Activated CD4-positive, alpha-beta T cell treated with anti-CD3 and anti-CD28 coated beads, Interleukin-2, amount 50 U/mL, for 16 hours (primary cell): Measurements from ENCODE around the gene CYTH1.
A peak's percentile ranks its signal among the peaks of the same experiment; 100 is the strongest.

ENCODE experiments used
- DNase-seq: peaks from one replicate; pipeline ENCODE4 v3.0.0-alpha.2; 2020

Gene CYTH1

DNA sequence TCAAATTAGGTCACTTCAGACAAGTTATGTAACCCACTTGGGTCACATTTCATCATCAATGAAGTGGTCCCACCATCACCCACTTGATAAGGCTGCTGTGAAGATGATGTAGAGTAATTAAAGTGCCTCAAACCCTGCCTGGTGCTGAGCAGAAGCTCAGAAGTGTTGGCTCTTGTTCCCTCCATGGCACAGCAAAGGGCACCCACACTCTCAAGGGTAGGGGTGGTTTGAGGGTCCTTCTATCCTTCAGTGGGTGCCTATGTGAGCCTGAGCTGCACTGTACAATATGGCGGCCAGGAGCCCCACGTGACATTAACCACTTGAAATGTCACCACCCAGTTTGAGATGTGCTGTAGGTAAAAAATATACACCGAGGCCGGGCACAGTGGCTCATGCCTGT, 71.5 kb downstream of the CYTH1 start:
- DNase-seq: no peak

DNA sequence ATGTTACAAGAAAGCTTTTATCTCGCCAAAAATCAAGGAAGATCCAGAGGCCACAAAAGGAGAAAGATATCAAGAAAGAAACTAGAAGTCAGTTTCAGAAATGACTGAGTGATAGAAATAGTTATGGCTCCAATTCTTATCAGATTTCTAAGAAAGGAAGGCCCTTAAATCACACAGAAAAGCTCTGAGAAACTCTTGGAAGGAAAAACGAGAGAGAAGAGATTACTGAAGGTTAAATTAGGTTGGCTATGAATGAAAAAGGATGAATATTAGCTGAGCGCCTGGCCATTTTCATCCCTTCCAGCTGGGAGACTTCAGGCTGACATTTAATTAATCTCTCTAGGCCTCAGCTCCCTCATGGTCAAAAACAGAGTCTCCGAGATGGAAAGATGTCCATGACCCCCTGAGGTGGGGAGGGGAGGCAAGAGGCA, 72.3 kb downstream of the CYTH1 start:
- peak; percentile 56 for DNase-seq

DNA sequence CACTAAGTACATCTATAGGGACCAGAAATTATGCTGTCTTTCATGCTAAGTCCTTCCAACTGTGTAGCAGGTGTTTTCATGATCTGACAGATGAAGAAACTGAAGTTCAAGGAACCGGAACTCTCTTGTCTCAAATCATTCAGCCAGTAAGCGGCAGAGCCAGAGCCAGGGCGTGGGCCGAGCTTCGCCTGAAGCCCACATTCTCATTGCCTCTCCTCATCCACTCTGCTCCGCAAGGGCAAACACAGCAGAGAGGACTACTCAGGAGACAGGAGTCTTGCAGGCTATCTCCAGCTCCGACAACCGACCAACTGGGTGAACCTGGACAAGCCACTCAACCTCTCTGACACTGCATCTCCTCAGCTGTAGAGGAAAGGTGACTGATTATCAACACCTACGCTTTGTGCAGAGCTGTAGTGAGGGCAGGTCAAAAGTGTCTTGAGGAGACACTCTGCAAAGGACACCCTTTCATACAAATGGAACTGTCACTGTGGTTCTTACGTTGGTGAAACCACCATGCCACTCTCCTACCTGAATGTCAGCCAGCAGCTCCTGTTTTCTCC, 72.9 kb downstream of the CYTH1 start:
- DNase-seq: peak; percentile 65

DNA sequence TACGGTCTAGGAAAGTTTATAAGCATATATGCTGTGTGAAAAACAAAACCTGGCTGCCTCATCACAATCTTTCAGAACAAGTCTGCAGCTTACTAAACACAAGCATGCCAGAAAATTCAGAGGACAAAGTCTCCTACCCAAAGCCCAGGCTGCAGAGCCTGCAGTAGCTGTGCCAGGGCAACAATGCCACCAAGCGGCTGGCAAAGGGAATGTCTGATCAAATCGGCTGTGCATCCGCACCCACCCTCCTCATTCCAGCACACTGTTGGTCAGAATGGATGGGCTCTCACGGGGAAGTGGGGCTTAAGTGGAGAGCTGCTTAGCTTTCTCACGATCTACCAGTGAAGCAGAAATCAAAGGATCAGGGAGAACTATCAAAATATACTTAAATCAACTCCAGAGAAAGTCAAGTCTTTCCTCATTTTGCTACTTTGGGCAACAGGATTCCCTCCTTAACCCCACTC, 73.5 kb downstream of the CYTH1 start:
- DNase-seq: peak; percentile 77

- no peak for DNase-seq
Measured at GRCh38 chr17:78707923-78708322, 74.2 kb downstream of the CYTH1 start.

DNA sequence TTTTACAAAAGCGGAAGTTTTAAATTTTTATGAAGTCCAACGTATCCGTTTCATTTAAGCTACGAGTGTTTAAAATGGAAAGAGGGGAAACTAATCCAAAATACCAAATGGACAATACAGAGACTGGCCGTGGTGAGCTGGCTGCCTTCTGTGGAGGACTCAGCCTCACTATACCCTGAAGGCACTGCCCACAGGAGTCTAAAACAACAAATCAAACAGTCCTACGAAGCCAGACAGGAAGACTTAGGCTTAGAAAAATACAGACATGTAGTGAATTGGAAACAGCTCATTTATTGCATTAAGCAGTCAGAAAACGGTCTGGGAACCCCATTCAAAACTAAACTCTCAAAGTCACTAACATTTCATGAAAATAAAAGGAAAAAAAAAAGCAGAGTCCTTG, 75.1 kb downstream of the CYTH1 start:
- DNase-seq: no peak

DNA sequence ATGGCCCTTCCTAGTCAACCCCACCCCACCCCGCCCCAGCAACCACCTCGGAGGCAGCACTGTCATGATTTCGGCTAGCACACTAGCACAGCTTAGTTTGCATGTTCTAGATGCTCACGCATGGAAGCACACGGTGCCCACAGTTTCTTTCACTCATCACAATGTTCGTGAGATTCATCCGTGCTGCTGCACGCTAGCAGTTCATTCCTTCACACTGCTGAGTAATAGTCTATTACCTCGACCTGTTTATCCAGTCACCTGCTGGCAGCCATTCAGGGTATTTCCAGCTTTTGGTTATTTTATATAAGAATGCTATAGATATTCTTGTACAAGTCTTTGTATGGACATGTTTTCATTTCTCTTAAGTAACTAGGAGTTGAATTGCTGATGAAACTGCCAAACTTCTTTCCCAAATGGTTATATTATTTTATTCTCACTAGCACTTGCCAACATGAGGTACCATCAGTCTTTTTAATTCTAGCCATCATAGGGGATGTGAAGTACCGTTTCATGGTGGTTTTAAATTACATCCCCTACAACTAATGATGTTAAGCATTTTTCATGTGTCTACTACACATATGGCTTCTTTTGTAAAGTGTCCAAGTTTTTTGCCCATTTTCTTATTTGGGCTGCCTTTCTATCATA, 75.7 kb downstream of the CYTH1 start:
- no peak for DNase-seq

- DNase-seq: no peak
Measured at GRCh38 chr17:78705071-78705470, 77.0 kb downstream of the CYTH1 start.

DNA sequence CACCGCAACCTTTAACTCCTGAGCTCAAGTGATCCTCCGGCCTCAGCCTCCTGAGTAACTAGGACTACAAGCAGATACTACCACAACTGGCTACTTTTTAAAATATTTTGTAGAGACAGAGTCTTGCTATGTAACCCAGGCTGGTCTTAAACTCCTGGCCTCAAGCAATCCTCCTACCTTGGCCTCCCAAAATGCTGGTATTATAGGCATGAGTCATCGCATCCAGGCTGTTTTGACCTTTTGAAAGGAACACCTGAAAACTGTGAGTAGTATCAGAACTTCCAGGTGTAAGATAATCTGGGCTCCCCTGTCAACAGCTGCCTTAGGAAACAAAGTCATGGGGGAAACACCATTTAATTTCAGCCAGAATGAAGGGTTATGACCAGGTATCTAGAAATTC, 77.5 kb downstream of the CYTH1 start:
- DNase-seq: no peak

DNA sequence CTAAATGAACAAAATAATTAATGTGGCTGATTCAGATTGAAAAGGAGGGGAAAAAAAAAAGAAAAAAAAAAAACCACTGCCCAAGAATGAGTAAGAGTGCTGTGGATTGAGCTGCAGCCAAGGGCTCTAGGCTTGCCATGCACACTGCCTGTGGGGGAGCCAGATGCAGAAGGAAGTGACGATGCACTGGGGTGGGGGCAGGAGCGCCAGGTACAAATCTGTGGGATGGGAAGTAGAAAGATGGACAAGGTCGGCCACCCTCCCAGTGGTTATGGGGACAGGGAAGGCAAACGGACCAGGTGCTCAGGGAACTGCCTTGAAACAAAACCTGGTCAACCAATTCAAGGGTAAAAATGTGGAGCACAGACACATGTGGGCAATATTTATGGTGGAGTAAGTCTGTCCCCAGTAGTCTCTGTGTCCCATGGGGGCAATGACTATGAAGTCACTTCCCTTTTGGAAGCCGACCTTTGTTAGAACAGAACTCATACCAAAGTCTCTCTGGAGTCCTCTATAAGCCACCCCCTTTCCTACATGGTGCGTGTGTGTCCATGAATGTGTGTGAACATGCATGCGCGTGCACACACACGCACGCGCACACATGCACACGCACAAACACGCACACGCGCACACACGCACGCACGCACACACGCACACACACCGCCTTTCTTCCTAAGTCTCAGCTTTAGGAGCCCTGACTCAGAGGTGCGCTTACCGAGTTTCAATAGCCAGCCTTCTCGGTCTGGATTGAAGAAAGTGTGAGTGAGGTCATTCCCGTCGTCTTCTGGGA, 84.3 kb downstream of the CYTH1 start:
- DNase-seq: no peak

GRCh38 chr17:78697122-78697521, 85.0 kb downstream of the CYTH1 start:
- no peak for DNase-seq

GRCh38 chr17:78696016-78696982, 85.8 kb downstream of the CYTH1 start:
- DNase-seq: no peak

DNA sequence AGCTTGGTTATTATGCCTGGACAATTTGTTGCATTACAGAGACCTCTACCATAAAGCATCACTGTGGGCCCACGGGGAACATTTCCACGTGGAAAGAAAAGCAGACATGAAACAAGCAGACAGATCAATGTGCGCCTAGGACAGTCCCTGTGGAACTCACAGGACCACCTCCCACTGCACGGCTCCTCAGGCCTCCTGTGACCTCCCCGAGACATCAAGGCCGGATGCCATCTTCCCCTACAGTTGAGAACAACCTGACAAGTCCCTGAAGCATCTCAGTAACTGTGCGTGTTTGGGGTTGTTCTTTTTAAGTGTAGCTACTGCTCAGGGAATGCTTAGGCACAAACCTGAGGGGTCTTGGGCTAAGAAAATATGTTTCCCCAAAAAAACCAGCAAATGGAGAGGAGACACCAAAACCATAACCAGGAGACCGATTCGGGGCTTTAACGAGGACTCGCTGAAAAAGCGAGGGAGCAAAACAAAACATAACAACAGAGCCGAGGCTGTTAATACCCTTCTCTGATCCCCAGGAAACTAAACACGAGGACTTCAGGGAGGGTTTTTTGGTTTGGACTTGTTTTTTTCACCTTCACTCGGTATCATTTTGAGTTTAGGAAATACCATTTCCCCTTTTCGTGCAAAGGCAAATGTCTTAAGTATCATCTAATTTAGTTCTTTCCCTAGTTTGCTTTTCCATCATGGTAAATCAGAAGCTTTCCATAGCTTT, 87.1 kb downstream of the CYTH1 start:
- no peak for DNase-seq

- DNase-seq: no peak
Measured at GRCh38 chr17:78693346-78694083, 88.6 kb downstream of the CYTH1 start.

DNA sequence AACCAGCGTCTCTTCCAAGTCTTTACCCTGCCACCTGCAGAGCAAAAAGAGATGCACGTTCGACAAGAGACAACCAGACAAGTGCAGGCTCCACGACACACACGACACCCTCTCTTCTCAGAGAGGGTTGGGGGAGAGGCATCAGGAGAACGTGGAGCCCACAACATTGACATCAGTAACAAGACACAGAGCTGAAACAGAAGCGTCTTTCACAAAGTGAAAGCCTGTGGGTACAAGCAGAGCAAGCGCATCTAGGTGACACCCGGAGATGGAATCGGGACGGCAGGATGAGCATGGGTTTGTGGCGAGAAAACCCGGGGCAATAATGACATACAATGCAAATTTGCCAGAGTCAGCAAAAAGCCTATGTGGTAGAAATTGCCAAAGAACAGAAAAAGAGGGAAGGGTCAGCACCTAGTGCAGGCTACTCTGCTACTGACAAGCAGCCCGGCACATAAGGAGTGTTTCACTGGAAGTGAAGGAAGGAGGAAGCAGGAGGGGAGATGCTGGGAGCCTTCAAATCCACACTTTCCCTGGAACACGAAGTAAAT, 89.5 kb downstream of the CYTH1 start:
- DNase-seq: no peak

DNA sequence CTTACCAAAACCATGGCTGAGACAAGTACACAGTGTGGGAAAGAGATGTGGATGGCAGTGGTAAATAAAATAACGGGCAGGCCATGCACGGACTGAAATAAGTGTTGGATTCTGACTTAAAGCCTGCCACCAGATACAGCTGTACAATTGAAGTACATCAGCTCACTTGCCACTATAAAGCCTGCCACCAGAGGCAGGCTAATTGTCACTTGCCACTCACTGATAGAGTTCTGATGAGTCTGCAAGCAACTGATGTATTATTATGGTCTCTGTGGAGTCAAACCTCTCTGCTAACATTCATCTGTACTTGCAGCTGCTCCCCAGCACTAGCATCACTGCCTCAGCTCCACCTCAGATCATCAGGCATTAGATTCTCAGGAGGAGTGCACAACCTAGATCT, 93.0 kb downstream of the CYTH1 start:
- DNase-seq: no peak

DNA sequence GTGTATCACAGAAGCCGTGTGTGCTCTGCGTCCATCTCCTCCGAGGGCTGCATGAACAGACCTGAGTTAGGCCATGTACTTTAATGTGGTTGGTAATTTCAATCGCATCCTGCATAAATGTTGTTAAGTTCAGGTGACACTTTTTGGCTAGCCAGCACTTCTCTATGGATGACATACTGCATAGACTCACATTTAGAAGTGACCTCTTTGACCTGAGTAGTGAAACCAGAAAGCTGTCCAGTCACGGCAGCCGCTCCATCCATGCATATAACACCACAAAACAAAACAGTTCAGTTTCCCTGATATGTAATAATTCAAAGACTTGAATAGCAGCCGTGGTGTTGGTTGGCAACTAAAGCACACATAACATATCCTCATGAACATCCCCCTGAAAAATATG, 94.1 kb downstream of the CYTH1 start:
- no peak for DNase-seq

DNA sequence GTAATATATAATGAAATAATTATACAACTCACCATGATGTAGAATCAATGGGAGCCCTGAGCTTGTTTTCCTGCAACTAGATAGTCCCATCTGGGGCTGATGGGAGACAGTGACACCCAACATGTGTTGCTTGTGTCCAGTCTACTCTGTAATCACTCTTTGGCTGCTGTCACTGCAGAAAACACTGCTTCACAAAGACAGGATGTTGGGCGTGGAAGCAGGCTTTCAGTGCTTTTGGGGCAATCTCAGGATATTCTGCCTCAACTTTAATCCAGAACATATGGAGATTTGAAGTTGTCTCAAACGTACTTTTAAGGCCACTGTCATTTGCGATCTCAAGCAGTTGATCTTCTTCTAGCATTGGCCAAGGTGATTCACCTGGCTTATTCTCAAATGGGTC, 94.9 kb downstream of the CYTH1 start:
- no peak for DNase-seq

DNA sequence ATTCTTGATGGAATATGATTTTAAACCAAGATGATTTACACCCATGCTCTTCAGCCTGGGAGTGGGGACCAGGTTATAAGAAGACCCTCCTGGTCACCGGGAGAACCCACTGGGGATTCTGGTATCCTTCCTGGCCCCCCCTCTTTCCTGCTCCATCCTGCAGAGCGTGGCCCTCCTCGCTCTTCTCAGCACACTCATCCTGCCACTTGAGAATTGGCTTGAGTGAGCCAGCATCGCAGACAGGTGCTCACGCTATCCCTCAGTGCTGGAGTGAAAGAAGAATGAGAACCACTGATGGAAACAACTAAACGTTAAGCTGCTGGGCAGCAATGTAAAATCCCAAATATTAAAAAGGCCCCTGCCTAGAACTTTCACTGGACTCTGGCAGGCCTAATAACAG, 98.0 kb downstream of the CYTH1 start:
- no peak for DNase-seq

DNA sequence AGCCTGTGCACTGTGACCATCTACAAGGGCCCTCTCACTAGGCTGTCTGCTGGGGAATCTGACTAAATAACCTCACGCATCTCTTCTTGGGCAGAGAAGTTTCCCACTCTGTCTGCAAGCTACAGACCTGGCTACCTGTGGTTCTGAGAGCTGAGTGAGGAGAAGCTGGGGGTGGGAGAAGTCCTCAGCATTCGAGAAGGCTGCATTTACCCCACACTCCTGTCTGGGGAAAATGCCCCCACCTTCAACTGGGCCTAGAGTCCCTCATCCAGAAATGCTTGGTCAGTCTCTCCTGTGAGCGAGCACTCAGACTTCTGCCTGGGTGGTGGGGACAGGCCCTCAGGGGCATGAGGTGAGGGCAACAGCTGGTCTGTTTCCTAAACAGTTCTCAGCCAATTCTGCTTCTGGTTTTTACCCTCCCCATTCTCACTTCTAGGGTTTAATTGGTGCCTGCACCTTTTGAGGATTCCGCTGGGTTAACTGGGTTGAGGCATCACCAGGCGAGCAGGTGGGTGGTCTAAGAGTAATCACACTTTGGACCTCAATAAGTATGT, 98.6 kb downstream of the CYTH1 start:
- DNase-seq: no peak

DNA sequence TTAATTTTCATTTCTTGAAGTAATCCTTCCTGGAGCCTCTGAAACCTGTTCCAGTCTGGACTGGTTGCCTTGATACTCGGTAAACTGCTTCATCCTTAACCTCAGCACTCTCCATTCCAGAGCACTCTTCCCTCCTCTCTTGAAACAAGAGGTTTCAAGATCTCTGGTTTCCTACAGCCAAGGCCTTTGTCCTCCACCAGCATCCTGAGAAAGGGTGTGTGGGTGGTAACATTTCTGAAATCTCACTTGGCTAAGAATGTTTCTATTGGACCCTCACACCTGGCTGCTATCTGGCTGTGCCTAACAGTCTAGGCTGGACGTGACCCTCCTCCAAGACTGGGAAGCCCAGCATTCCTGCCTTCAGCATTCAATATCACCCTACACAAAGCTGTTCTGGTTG, 99.7 kb downstream of the CYTH1 start:
- no peak for DNase-seq
